Measurements from ENCODE around the gene FANCM. TPM values are rescaled to one million over a fixed set of nuclear protein-coding genes. Genes with fewer than 3 reads are reported as not detected.

The FANCM gene
- total and polyA plus RNA-seq, 2 experiments from 2014 or later, result 19.6 to 21.1 TPM

Small RNA genes within 50 kb of the gene (small RNA-seq; reads per million reads assigned to genes)
- gene RF00151 (ENCODE audit: low replicate concordance), result 0.97 reads per million, percentile 60 among the genes with 10 or more reads in this experiment
- 1,145 reads per million, percentile 100 among the genes with 10 or more reads in this experiment for gene SNORD127 (ENCODE audit: low replicate concordance)

Other genes with a start within 250 kb of the FANCM start
- gene KLHL28, start 174.0 kb upstream of the FANCM start, total RNA-seq (2014; rRNA removed; shearing (Covaris generic)), result 9.9 and 10.6 TPM in 2 replicates
- 5.3 and 7.7 TPM in 2 replicates for gene KLHL28, start 174.0 kb upstream of the FANCM start, polyA plus RNA-seq (2016; fragmentation: Nextera tagmentation; extraction: Ambion mirVana)
- gene TOGARAM1, start 173.7 kb upstream of the FANCM start, total RNA-seq (2014; rRNA removed; shearing (Covaris generic)), result 9.8 and 10.8 TPM in 2 replicates
- gene TOGARAM1, start 173.7 kb upstream of the FANCM start, polyA plus RNA-seq (2016; fragmentation: Nextera tagmentation; extraction: Ambion mirVana), result 5.8 and 9.6 TPM in 2 replicates
- 23.9 and 56.9 TPM in 2 replicates for gene PRPF39, start 51.8 kb upstream of the FANCM start, total RNA-seq (2014; rRNA removed; shearing (Covaris generic))
- gene PRPF39, start 51.8 kb upstream of the FANCM start, polyA plus RNA-seq (2016; fragmentation: Nextera tagmentation; extraction: Ambion mirVana), result 27.0 and 30.7 TPM in 2 replicates
- 114 and 120 TPM in 2 replicates for gene FKBP3, start 1.4 kb upstream of the FANCM start, total RNA-seq (2014; rRNA removed; shearing (Covaris generic))
- gene FKBP3, start 1.4 kb upstream of the FANCM start, polyA plus RNA-seq (2016; fragmentation: Nextera tagmentation; extraction: Ambion mirVana), result 699 and 741 TPM in 2 replicates
- gene MIS18BP1, start 117.3 kb downstream of the FANCM start, total RNA-seq (2014; rRNA removed; shearing (Covaris generic)), result 84.4 and 109 TPM in 2 replicates
- 158 and 216 TPM in 2 replicates for gene MIS18BP1, start 117.3 kb downstream of the FANCM start, polyA plus RNA-seq (2016; fragmentation: Nextera tagmentation; extraction: Ambion mirVana)

Measured in GM23338 (cell line).